ENCODE results near the gene LRCH1.

Gene LRCH1

DNA sequence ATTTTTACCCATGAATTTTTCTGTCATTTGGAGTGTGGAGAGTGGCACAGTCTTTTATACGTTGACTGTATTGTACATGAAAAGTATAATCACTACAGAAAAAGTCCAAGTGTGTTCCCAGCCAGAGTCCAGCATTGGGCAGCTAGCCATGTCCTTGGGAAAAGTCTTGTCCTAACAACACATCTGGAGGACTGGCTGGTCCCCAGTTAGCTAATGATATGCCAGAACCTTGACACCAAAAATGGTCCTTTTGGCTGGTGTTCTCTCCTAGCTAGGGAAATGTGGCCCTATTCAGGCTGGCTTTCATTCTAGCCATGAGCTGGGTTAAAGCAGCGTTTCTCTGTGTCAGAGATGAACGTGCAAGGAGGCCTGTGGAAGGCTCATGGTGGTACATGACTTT lies 145.0 kb downstream of the LRCH1 start:
- Histone ChIP-seq H3K9me3 (ENCODE audit: control insufficient read depth, low read length) (no peaks in the 10 kb centered on the region), H3K27me3 (replicated peaks; ENCODE audit: control insufficient read depth, insufficient read depth, low read length) (no peaks in the 10 kb centered on the region), H3K36me3 (ENCODE audit: control insufficient read depth, insufficient read depth, low read length, severe bottlenecking) (peaks cover 49% of the 10 kb centered on the region)

DNA sequence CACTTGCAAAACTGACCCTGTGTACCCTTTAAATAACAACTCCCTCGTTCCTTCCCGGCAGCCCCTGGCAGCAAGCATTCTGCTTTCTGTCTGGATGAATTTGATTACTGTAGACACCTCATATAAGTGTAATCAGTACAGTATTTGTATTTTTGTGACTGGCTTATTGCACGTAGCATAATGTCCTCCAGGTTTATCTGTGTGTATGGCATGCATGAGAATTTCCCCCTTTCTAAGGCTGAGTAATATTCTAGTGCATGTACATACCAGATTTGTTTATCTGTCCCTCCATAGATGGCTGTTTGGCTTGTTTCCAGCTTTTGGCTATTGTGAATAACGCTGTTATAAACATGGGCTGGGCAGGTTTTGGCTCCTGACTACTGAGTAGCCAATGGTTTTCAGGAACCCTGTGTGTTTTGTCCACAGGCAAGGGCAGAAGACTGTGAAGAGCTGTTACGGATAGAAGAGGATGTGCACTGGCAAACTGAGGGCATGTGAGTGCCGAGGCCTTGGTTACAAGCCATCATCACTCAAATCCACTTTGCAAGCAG lies 146.0 kb downstream of the LRCH1 start:
- H3K4me1 ChIP-seq (ENCODE audit: control insufficient read depth, insufficient read depth, low read length): peaks cover 3% of the 10 kb centered on the region
- H3K4me3 ChIP-seq (ENCODE audit: low read length): no peak overlapping the region
- no peaks in the 10 kb centered on the region for H3K9me3 ChIP-seq (ENCODE audit: control insufficient read depth, low read length)
- no peaks in the 10 kb centered on the region for H3K27me3 ChIP-seq (replicated peaks; ENCODE audit: control insufficient read depth, insufficient read depth, low read length)
- peaks cover 49% of the 10 kb centered on the region for H3K36me3 ChIP-seq (ENCODE audit: control insufficient read depth, insufficient read depth, low read length, severe bottlenecking)
- no peak for DNase-seq (ENCODE audit: low read depth)
- H3K9ac ChIP-seq (ENCODE audit: low read length): no peak overlapping the region

More for the DNA sequence above, 145.0 kb downstream of the LRCH1 start:
- no peak overlapping the region for H3K9ac ChIP-seq (ENCODE audit: low read length)
- DNase-seq (ENCODE audit: low read depth): no peak
- H3K4me1 ChIP-seq (ENCODE audit: control insufficient read depth, insufficient read depth, low read length): peaks cover 3% of the 10 kb centered on the region
- no peak overlapping the region for H3K4me3 ChIP-seq (ENCODE audit: low read length)

DNA sequence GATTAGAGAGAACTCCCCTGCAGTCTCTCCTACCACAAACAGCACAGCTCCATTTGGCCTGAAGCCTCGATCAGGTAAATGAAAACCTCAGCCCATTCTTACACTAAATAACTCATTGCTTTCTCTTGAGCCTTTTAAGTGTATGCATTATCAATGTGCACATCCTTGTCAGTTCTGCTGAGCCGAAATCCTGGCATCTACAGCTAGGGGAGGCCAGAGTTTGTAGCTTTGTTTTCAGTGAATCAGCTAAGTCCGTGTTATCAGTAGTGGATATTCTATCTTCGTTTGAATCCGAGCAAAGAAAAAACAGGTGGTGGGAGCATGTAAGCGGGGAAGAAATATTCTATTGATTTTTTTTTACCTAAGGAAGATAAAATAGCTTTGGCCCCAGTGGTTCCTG lies 159.6 kb downstream of the LRCH1 start:
- Histone ChIP-seq H3K36me3 (ENCODE audit: control insufficient read depth, insufficient read depth, low read length, severe bottlenecking) (peaks cover 20% of the 10 kb centered on the region), H3K9me3 (ENCODE audit: control insufficient read depth, low read length) (no peaks in the 10 kb centered on the region), H3K4me1 (ENCODE audit: control insufficient read depth, insufficient read depth, low read length) (no peaks in the 10 kb centered on the region), H3K4me3 (ENCODE audit: low read length) (no peak overlapping the region), H3K27me3 (replicated peaks; ENCODE audit: control insufficient read depth, insufficient read depth, low read length) (no peaks in the 10 kb centered on the region), H3K9ac (ENCODE audit: low read length) (no peak overlapping the region)
- peak; percentile 18 for DNase-seq (ENCODE audit: low read depth)

DNA sequence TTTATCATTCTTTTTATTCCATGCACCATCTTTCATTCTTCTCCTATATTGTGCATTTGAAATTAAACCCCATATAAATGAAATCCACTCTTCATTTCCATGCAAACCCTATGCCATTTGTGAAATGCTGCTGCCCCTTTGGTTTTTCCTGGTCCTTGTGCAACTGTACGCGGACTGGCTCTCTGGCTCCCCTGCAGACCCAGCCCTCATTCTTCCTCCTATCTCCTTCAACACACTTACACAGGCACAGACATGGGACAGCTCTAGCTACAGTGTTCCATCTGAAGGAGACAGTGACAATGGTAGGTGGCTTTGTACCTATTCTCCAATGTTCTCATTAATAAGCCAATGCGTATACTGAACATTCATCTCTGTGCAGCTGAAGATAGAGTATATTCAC lies 162.4 kb downstream of the LRCH1 start:
- H3K4me1 ChIP-seq (ENCODE audit: control insufficient read depth, insufficient read depth, low read length): peaks cover 3% of the 10 kb centered on the region
- H3K36me3 ChIP-seq (ENCODE audit: control insufficient read depth, insufficient read depth, low read length, severe bottlenecking): peaks cover 13% of the 10 kb centered on the region
- no peaks in the 10 kb centered on the region for H3K9me3 ChIP-seq (ENCODE audit: control insufficient read depth, low read length)
- DNase-seq (ENCODE audit: low read depth): no peak
- H3K4me3 ChIP-seq (ENCODE audit: low read length): no peak overlapping the region
- no peaks in the 10 kb centered on the region for H3K27me3 ChIP-seq (replicated peaks; ENCODE audit: control insufficient read depth, insufficient read depth, low read length)
- no peak overlapping the region for H3K9ac ChIP-seq (ENCODE audit: low read length)

DNA sequence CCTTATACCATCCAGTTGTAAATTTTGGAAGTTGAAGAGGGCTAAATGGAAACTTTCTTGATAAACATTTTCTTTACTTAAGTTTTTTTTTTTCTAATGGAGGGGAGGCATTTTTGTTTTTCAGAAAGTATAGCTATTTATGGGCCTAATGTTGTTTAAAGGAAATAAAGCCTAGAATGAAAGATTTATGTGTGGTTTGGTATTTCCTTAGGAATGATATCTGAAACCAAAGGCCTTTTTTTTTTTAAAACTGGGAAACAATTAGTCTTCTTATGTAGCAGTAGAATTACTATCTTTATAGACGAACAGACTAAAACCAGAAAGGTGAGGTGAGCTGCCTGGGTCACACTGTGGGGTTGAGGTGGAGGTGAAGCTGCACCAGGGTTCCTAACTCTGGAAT lies 163.9 kb downstream of the LRCH1 start:
- no peak overlapping the region for H3K4me3 ChIP-seq (ENCODE audit: low read length)
- no peak overlapping the region for H3K9ac ChIP-seq (ENCODE audit: low read length)
- no peaks in the 10 kb centered on the region for H3K9me3 ChIP-seq (ENCODE audit: control insufficient read depth, low read length)
- H3K36me3 ChIP-seq (ENCODE audit: control insufficient read depth, insufficient read depth, low read length, severe bottlenecking): peaks cover 9% of the 10 kb centered on the region
- H3K27me3 ChIP-seq (replicated peaks; ENCODE audit: control insufficient read depth, insufficient read depth, low read length): no peaks in the 10 kb centered on the region
- DNase-seq (ENCODE audit: low read depth): peak; percentile 19
- H3K4me1 ChIP-seq (ENCODE audit: control insufficient read depth, insufficient read depth, low read length): peaks cover 10% of the 10 kb centered on the region

DNA sequence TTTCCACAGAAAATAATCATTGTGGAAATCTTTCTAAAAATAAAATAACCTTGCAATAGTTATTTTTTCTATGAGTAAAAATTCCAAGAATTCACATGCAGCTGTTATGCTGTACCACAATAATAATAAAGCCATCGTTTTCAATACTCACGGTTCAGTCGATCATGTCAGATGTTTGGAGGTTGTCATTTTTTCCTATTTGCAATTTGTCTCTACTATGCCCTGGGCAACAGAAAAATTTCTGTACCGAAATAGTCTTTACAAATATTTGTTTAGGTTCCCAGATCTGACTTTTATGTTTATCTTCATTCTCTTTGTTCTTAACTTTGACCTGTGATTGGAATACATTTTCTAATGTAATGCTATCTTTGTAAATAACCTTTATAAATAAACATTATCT lies 164.3 kb downstream of the LRCH1 start:
- Histone ChIP-seq H3K4me3 (ENCODE audit: low read length) (no peak overlapping the region), H3K4me1 (ENCODE audit: control insufficient read depth, insufficient read depth, low read length) (peaks cover 10% of the 10 kb centered on the region), H3K36me3 (ENCODE audit: control insufficient read depth, insufficient read depth, low read length, severe bottlenecking) (peaks cover 6% of the 10 kb centered on the region), H3K27me3 (replicated peaks; ENCODE audit: control insufficient read depth, insufficient read depth, low read length) (no peaks in the 10 kb centered on the region), H3K9me3 (ENCODE audit: control insufficient read depth, low read length) (no peaks in the 10 kb centered on the region), H3K9ac (ENCODE audit: low read length) (no peak overlapping the region)
- DNase-seq (ENCODE audit: low read depth): peak; percentile 8

DNA sequence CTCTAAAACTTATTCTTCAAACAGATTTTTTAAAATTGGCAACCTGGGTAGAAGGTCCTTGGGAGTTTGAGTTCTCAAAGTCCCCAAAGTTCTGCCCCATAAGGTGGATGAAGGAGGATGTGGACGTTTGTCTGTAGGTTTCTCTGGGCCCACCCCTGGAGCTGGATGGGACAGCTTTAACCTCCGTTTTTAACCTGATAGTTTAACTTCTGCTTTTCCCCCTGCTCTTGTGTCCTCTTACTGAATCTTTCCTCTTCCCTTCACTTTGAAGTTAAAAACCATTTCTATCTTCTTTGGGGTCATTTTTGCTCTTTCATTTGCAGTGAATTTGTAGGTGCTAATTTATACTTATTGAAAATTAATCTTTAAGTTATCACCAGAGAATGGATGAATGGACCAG lies 164.9 kb downstream of the LRCH1 start:
- Histone ChIP-seq H3K27me3 (replicated peaks; ENCODE audit: control insufficient read depth, insufficient read depth, low read length) (no peaks in the 10 kb centered on the region), H3K4me3 (ENCODE audit: low read length) (no peak overlapping the region), H3K36me3 (ENCODE audit: control insufficient read depth, insufficient read depth, low read length, severe bottlenecking) (peaks cover 3% of the 10 kb centered on the region), H3K9me3 (ENCODE audit: control insufficient read depth, low read length) (no peaks in the 10 kb centered on the region), H3K4me1 (ENCODE audit: control insufficient read depth, insufficient read depth, low read length) (peaks cover 10% of the 10 kb centered on the region), H3K9ac (ENCODE audit: low read length) (no peak overlapping the region)
- DNase-seq (ENCODE audit: low read depth): no peak

DNA sequence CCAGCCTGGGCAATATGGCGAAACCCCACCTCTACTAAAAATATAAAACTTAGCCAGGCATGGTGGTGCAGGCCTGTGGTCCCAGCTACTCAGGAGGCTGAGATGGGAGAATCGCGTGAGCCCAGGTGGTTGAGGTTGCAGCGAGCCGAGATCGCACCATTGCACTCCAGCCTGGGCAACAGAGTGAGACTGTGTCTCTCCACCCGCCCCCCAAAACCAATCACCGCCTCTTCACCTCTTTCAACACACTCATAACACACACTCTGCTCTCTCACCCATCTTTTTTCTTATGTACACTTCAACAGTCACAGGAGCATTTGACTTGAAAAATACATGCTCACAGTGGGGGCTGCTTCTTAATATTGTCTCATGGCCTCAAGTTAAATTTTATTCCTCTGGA lies 167.2 kb downstream of the LRCH1 start:
- H3K36me3 ChIP-seq (ENCODE audit: control insufficient read depth, insufficient read depth, low read length, severe bottlenecking): peaks cover 14% of the 10 kb centered on the region
- H3K4me1 ChIP-seq (ENCODE audit: control insufficient read depth, insufficient read depth, low read length): peaks cover 10% of the 10 kb centered on the region
- H3K9me3 ChIP-seq (ENCODE audit: control insufficient read depth, low read length): no peaks in the 10 kb centered on the region
- H3K4me3 ChIP-seq (ENCODE audit: low read length): no peak overlapping the region
- no peak for DNase-seq (ENCODE audit: low read depth)
- H3K9ac ChIP-seq (ENCODE audit: low read length): peak overlapping the region; percentile 76
- no peaks in the 10 kb centered on the region for H3K27me3 ChIP-seq (replicated peaks; ENCODE audit: control insufficient read depth, insufficient read depth, low read length)

DNA sequence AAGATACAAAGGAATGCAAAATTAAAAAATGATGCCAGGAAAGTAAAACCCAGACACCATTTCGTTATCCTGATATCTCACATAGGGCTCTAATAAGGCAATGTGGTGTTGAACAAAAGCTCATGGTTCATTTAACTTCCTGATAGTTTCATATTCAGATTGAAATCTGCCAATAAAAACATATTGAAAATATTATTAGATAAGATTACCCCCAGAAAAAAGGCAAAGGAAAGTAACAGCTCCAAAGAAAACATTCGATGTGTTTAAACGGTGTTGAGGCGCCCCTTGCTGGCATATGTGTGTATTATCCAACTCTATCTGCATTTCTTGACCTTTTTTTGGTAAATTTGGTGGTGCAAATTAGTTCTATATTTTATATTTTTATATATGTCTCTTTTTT lies 168.1 kb downstream of the LRCH1 start:
- H3K4me1 ChIP-seq (ENCODE audit: control insufficient read depth, insufficient read depth, low read length): peaks cover 10% of the 10 kb centered on the region
- no peaks in the 10 kb centered on the region for H3K9me3 ChIP-seq (ENCODE audit: control insufficient read depth, low read length)
- peak overlapping the region; percentile 76 for H3K9ac ChIP-seq (ENCODE audit: low read length)
- DNase-seq (ENCODE audit: low read depth): peak; percentile 84
- H3K4me3 ChIP-seq (ENCODE audit: low read length): peak overlapping the region; percentile 50
- H3K27me3 ChIP-seq (replicated peaks; ENCODE audit: control insufficient read depth, insufficient read depth, low read length): no peaks in the 10 kb centered on the region
- peaks cover 19% of the 10 kb centered on the region for H3K36me3 ChIP-seq (ENCODE audit: control insufficient read depth, insufficient read depth, low read length, severe bottlenecking)

DNA sequence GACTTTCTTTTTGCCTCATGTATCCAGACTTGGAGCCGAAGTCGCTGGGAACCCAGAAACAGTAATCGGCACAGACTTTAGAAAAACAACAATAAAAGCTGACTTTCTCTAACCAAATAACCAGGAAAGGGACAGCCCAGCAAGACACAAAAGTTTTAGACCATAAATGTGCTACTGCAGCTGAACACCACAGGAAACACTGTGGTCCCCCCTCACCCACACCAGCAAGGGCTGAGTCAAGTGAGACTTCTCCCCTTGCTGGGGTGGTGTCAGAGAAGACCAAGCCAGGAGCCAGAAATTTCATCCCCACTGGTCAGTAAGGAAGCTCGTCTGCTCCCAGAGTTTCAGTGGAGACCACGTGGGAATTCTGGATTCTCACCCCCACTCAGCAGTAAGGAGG lies 173.4 kb downstream of the LRCH1 start:
- DNase-seq (ENCODE audit: low read depth): no peak
- Histone ChIP-seq H3K27me3 (replicated peaks; ENCODE audit: control insufficient read depth, insufficient read depth, low read length) (no peaks in the 10 kb centered on the region), H3K9me3 (ENCODE audit: control insufficient read depth, low read length) (no peaks in the 10 kb centered on the region), H3K9ac (ENCODE audit: low read length) (no peak overlapping the region), H3K4me1 (ENCODE audit: control insufficient read depth, insufficient read depth, low read length) (no peaks in the 10 kb centered on the region), H3K36me3 (ENCODE audit: control insufficient read depth, insufficient read depth, low read length, severe bottlenecking) (peaks cover 45% of the 10 kb centered on the region), H3K4me3 (ENCODE audit: low read length) (no peak overlapping the region)

DNA sequence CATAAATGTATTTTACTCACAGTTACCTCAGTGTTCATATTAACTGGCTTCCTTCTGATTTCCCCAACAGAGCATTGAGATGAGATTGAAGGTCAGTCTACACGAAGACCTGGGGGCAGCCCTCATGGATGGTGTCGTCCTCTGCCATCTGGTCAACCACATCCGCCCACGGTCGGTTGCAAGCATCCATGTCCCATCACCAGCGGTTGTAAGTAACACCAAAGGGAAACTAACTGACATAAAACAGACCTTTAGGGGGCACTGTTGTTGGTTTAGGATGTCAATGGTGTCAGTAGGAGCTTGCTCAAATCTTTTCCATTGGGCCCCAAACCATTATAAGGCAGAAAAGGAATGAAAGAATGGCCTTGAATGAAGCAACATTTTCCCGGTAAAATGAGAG lies 175.8 kb downstream of the LRCH1 start:
- no peak for DNase-seq (ENCODE audit: low read depth)
- Histone ChIP-seq H3K36me3 (ENCODE audit: control insufficient read depth, insufficient read depth, low read length, severe bottlenecking) (peaks cover 61% of the 10 kb centered on the region), H3K27me3 (replicated peaks; ENCODE audit: control insufficient read depth, insufficient read depth, low read length) (no peaks in the 10 kb centered on the region), H3K4me3 (ENCODE audit: low read length) (no peak overlapping the region), H3K9me3 (ENCODE audit: control insufficient read depth, low read length) (no peaks in the 10 kb centered on the region), H3K4me1 (ENCODE audit: control insufficient read depth, insufficient read depth, low read length) (no peaks in the 10 kb centered on the region), H3K9ac (ENCODE audit: low read length) (no peak overlapping the region)

DNA sequence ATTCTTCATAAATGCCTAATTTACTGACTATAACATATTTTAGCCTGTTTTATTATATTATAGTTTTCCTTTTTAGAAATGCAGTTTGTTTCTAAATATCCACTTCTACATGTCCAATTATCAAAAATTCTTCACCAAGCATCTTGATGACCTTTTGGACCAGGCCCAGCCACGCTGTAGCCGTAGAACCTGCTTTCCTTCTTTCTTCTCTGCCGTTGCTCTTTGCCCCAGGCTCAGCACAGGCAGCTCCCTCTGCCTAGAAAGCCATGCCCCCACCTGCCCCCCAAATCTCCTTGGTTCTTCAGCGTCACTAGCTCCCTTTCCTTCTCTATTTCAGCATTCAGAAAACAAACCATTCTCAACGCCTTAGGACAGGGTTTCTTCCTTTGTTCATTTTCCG lies 178.6 kb downstream of the LRCH1 start:
- H3K27me3 ChIP-seq (replicated peaks; ENCODE audit: control insufficient read depth, insufficient read depth, low read length): no peaks in the 10 kb centered on the region
- H3K9me3 ChIP-seq (ENCODE audit: control insufficient read depth, low read length): no peaks in the 10 kb centered on the region
- no peaks in the 10 kb centered on the region for H3K4me1 ChIP-seq (ENCODE audit: control insufficient read depth, insufficient read depth, low read length)
- no peak overlapping the region for H3K9ac ChIP-seq (ENCODE audit: low read length)
- peaks cover 44% of the 10 kb centered on the region for H3K36me3 ChIP-seq (ENCODE audit: control insufficient read depth, insufficient read depth, low read length, severe bottlenecking)
- H3K4me3 ChIP-seq (ENCODE audit: low read length): no peak overlapping the region
- no peak for DNase-seq (ENCODE audit: low read depth)
